GM12878 (cell line): ENCODE data around the gene TBCD. TPM values are rescaled to one million over a fixed set of nuclear protein-coding genes. Genes with fewer than 3 reads are reported as not detected.
A peak's percentile ranks its signal among the peaks of the same experiment; 100 is the strongest.

Experiments
- ATAC-seq: fragments of 200-7000 bp; cut with Tn5 transposase; 3 replicates; pipeline ENCODE4 v1.9.1; 2020; ENCODE audit warnings: mild to moderate bottlenecking, moderate library complexity
- BruUV-seq: library from RNA; stranded (reverse); fragments of 400-500 nt; replicated peaks from 2 replicates; lab custom pipeline; 2021; lab: Mats Ljungman, UMichigan
- CTCF ChIA-PET: fragments of 300-600 bp; sonication (Branson Sonifier 250); formaldehyde crosslinking; extraction: SDS; loops from one replicate; lab custom pipeline; 2021; ENCODE audit warnings: inconsistent platforms; lab: Yijun Ruan, JAX
- POLR2A ChIA-PET: fragments of 350-600 bp; formaldehyde crosslinking; extraction: SDS; loops from one replicate; lab custom pipeline; 2021; ENCODE audit warnings: inconsistent platforms; lab: Charles Lee
- RAD21 ChIA-PET: fragments of 300-600 bp; sonication (Branson Sonifier 250); formaldehyde crosslinking; loops from one replicate; lab custom pipeline; 2023; ENCODE audit warnings: antibody characterized with exemption; ENCODE audit not compliant: unreplicated experiment; lab: Charles Lee
- SMC1A ChIA-PET: fragments of 300-600 bp; sonication (Branson Sonifier 250); formaldehyde crosslinking; loops from one replicate; lab custom pipeline; 2023; ENCODE audit not compliant: unreplicated experiment, uncharacterized antibody; lab: Charles Lee
- DNase-seq: peaks from one replicate; pipeline ENCODE4 v3.0.0-alpha.2; 2011; ENCODE audit warnings: low read depth, low spot score
- FAIRE-seq: peaks from 3 replicates; lab custom pipeline; 2011; peaks lifted over from hg19 to GRCh38; lab: Jason Lieb, UNC
- H2AFZ ChIP-seq: 2 replicates; pipeline ENCODE4 v1.6.0; 2011; ENCODE audit warnings: low read depth, low read length, control low read depth; ENCODE audit not compliant: control insufficient read depth
- H3K27ac ChIP-seq: 2 replicates; pipeline ENCODE4 v1.5.1; 2011; ENCODE audit warnings: control low read depth; ENCODE audit not compliant: control insufficient read depth, insufficient read depth
- H3K27me3 ChIP-seq, 2 experiments: replicated peaks in 1 of 2; 2 replicates each; pipeline versions ENCODE4 v1.6.0 to v1.6.1; 2011; ENCODE audit warnings: low read length in 1 of 2; ENCODE audit not compliant: control insufficient read depth in 2 of 2, insufficient read depth in 2 of 2
- H3K36me3 ChIP-seq, 2 experiments: 2 replicates each; pipeline ENCODE4 v1.5.1; 2011; ENCODE audit warnings: low read length in 1 of 2; ENCODE audit not compliant: control insufficient read depth in 2 of 2, insufficient read depth in 2 of 2
- H3K4me1 ChIP-seq: 2 replicates; pipeline ENCODE4 v1.6.1; 2011; ENCODE audit warnings: mild to moderate bottlenecking, low read length, moderate library complexity, mixed read lengths; ENCODE audit not compliant: control insufficient read depth, insufficient read depth
- H3K4me2 ChIP-seq: 2 replicates; pipeline ENCODE4 v1.6.0; 2011; ENCODE audit warnings: control low read depth; ENCODE audit not compliant: control insufficient read depth, insufficient read depth
- H3K4me3 ChIP-seq: fragments of 200-600 bp; sonication (generic); 2 replicates; pipeline ENCODE4 v1.5.1; 2016
- H3K79me2 ChIP-seq: 2 replicates; pipeline ENCODE4 v1.6.0; 2011; ENCODE audit warnings: low read length; ENCODE audit not compliant: control insufficient read depth, insufficient read depth
- H3K9ac ChIP-seq: 2 replicates; pipeline ENCODE4 v1.8.0; 2011; ENCODE audit warnings: low read length, control low read depth, mixed read lengths; ENCODE audit not compliant: control insufficient read depth, insufficient read depth
- H3K9me3 ChIP-seq: replicated peaks from 3 replicates; pipeline ENCODE4 v1.5.1; 2011; ENCODE audit warnings: mild to moderate bottlenecking, low read length; ENCODE audit not compliant: control insufficient read depth, insufficient read depth
- H4K20me1 ChIP-seq: 2 replicates; pipeline ENCODE4 v1.6.0; 2011; ENCODE audit not compliant: control insufficient read depth, insufficient read depth
- ESRRA ChIP-seq: IDR thresholded peaks from 2 replicates; pipeline ENCODE4 v1.6.1; 2012; ENCODE audit warnings: mild to moderate bottlenecking, low read length, improper control_type of control experiment
- SREBF1 ChIP-seq: IDR thresholded peaks from 2 replicates; pipeline ENCODE4 v1.6.1; 2012; ENCODE audit warnings: mild to moderate bottlenecking, low read length
- TCF3 ChIP-seq: IDR thresholded peaks from 2 replicates; pipeline ENCODE4 v1.6.1; 2012; ENCODE audit warnings: low read depth, mild to moderate bottlenecking, low read length, borderline replicate concordance; ENCODE audit not compliant: insufficient read depth
- ZBED1 ChIP-seq: IDR thresholded peaks from 2 replicates; pipeline ENCODE4 v1.6.1; 2016; ENCODE audit warnings: borderline replicate concordance
- ZSCAN29 ChIP-seq: fragments of 450-650 bp; IDR thresholded peaks from 2 replicates; pipeline ENCODE4 v1.6.1; 2017; ENCODE audit warnings: mild to moderate bottlenecking, moderate library complexity
- WGBS: methylation state at CpG from one replicate; pipeline ENCODE4 v1.1.6; 2016; ENCODE audit warnings: low lambda C conversion rate; ENCODE audit not compliant: insufficient replicate concordance, insufficient coverage; ENCODE audit errors: missing lambda C conversion rate; 5-methylcytosine and 5-hydroxymethylcytosine counted together
- in situ Hi-C: fragments of 300-500 bp; cut with MboI; formaldehyde crosslinking; loops from 9 replicates; pipeline ENCODE4 v1.14.3; 2018; ENCODE audit warnings: mixed read lengths
- intact Hi-C: fragments of 100-400 bp; cut with micrococcal nuclease; formaldehyde crosslinking; loops from one replicate; pipeline ENCODE4 v1.14.2; 2022; ENCODE audit not compliant: unreplicated experiment
- polyA plus RNA-seq, 11 experiments: library from polyadenylated mRNA; depleted of rRNA in 4 of 11; unstranded in 6 of 11; stranded (reverse) in 5 of 11; fragments of >200 nt; fragmentation: Nextera tagmentation in 4 of 11; fragmentation: Illumina TruSeq in 1 of 11; extraction: Ambion mirVana in 4 of 11; extraction: Trizol in 1 of 11; gene quantifications; 1 replicate in 1 of 11; 2 replicates in 10 of 11; pipeline versions ENCODE4 v1.2.1 to v1.2.3, GENCODE V29; 2011 to 2016; ENCODE audit warnings: inconsistent platforms in 2 of 11, missing spikeins in 2 of 11, low read depth in 1 of 11
- total RNA-seq, 4 experiments: library from RNA; depleted of rRNA in 3 of 4; stranded (reverse); fragments of >200 nt in 3 of 4; fragmentation: Illumina TruSeq in 1 of 4; extraction: Trizol in 1 of 4; gene quantifications; 2 replicates each; pipeline versions ENCODE4 v1.2.1 to v1.2.3, GENCODE V29; 2013 to 2021
- TF ChIP-seq, protein P1 (sequence below): IDR thresholded peaks from 2 replicates; pipeline ENCODE4 v1.6.1; 2011; ENCODE audit warnings: borderline replicate concordance, low read depth, mild to moderate bottlenecking, moderate library complexity, low read length; ENCODE audit not compliant: insufficient read depth, poor library complexity, severe bottlenecking
- TF ChIP-seq, protein P2 (sequence below): fragments of 450-650 bp; formaldehyde crosslinking; IDR thresholded peaks from 2 replicates; pipeline ENCODE4 v1.5.0; 2022; ENCODE audit warnings: mild to moderate bottlenecking, missing genetic modification characterization
- TF ChIP-seq, protein P3 (sequence below): IDR thresholded peaks from 2 replicates; pipeline ENCODE4 v1.6.1; 2011; ENCODE audit warnings: mild to moderate bottlenecking, low read depth, low read length, moderate library complexity; ENCODE audit not compliant: insufficient replicate concordance

The TBCD gene
- total and polyA plus RNA-seq, 10 of the 15 experiments (the other 5 are each of a cell fraction or from before 2014, with no cell fraction given) = 10.3 to 114 (median 52.4) TPM

DNA sequence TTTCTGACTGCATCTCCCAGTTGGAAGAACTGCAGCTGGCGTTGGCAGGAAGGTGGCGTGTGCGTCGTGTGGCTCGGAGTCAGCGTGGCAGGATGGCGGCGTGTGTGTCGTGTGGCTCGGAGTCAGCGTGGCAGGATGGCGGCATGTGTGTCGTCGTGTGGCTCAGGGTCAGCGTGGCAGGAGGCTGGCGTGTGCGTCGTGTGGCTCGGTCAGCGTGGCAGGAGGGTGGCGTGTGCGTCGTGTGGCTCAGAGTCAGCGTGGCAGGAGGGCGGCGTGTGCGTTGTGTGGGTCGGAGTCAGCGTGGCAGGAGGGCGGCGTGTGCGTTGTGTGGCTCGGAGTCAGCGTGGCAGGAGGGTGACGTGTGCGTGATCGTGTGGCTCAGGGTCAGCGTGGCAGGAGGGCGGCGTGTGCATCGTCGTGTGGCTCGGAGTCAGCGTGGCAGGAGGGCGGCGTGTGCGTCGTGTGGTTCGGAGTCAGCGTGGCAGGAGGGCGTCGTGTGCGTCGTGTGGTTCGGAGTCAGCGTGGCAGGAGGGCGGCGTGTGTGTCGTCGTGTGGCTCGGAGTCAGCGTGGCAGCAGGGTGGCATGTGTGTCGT lies 49.6 kb downstream of the TBCD start:
- Histone ChIP-seq H3K9ac (no peak overlapping the region), H4K20me1 (no peaks in the 10 kb centered on the region), H3K4me2 (no peak overlapping the region), H2AFZ (no peak overlapping the region), H3K79me2 (no peaks in the 10 kb centered on the region), H3K4me1 (no peaks in the 10 kb centered on the region), H3K4me3 (no peak overlapping the region), H3K27ac (no peak overlapping the region), H3K36me3 (peaks cover 0 to 16% of the 10 kb centered on the region in 2 experiments; a peak in 2 of 4 replicates), H3K9me3 (no peaks in the 10 kb centered on the region; the same call in 2 of the 3 replicates), H3K27me3 (no peaks in the 10 kb centered on the region)
- SMC1A ChIA-PET = no interaction called here
- ATAC-seq (no peak), FAIRE-seq (no peak), DNase-seq (no peak)
- CTCF ChIA-PET = no interaction called here
- 90% methylated on average over 41 of the region's 63 CpGs for WGBS
- POLR2A ChIA-PET = no interaction called here
- in situ Hi-C loops (no loop called here), intact Hi-C loops (no loop called here)
- BruUV-seq = no TSS peak
- RAD21 ChIA-PET = no interaction called here
- TF ChIP-seq ZBED1 = no peak
- TF ChIP-seq TCF3 = peak; percentile 69; the same call in 1 of the 2 replicates
- TF ChIP-seq, protein P1, sequence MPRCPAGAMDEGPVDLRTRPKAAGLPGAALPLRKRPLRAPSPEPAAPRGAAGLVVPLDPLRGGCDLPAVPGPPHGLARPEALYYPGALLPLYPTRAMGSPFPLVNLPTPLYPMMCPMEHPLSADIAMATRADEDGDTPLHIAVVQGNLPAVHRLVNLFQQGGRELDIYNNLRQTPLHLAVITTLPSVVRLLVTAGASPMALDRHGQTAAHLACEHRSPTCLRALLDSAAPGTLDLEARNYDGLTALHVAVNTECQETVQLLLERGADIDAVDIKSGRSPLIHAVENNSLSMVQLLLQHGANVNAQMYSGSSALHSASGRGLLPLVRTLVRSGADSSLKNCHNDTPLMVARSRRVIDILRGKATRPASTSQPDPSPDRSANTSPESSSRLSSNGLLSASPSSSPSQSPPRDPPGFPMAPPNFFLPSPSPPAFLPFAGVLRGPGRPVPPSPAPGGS = peak; percentile 74

GRCh38 chr17:82802075-82802780 lies 50.4 kb downstream of the TBCD start:
- POLR2A ChIA-PET = no interaction called here
- Histone ChIP-seq H3K4me2 (no peak overlapping the region), H3K4me1 (no peaks in the 10 kb centered on the region), H3K27me3 (no peaks in the 10 kb centered on the region), H3K79me2 (no peaks in the 10 kb centered on the region), H3K9ac (no peak overlapping the region), H3K9me3 (no peaks in the 10 kb centered on the region; the same call in 2 of the 3 replicates), H3K4me3 (no peak overlapping the region), H3K27ac (no peak overlapping the region), H2AFZ (no peak overlapping the region), H3K36me3 (peaks cover 0 to 16% of the 10 kb centered on the region in 2 experiments; a peak in 2 of 4 replicates), H4K20me1 (no peaks in the 10 kb centered on the region)
- CTCF ChIA-PET = no interaction called here
- WGBS = 97% methylated on average over 15 of the region's 17 CpGs
- intact Hi-C loops (no loop called here), in situ Hi-C loops (no loop called here)
- no peak for FAIRE-seq
- RAD21 ChIA-PET = no interaction called here
- no peak for ATAC-seq
- no TSS peak for BruUV-seq
- SMC1A ChIA-PET = no interaction called here
- DNase-seq = no peak
- TF ChIP-seq, protein P2, sequence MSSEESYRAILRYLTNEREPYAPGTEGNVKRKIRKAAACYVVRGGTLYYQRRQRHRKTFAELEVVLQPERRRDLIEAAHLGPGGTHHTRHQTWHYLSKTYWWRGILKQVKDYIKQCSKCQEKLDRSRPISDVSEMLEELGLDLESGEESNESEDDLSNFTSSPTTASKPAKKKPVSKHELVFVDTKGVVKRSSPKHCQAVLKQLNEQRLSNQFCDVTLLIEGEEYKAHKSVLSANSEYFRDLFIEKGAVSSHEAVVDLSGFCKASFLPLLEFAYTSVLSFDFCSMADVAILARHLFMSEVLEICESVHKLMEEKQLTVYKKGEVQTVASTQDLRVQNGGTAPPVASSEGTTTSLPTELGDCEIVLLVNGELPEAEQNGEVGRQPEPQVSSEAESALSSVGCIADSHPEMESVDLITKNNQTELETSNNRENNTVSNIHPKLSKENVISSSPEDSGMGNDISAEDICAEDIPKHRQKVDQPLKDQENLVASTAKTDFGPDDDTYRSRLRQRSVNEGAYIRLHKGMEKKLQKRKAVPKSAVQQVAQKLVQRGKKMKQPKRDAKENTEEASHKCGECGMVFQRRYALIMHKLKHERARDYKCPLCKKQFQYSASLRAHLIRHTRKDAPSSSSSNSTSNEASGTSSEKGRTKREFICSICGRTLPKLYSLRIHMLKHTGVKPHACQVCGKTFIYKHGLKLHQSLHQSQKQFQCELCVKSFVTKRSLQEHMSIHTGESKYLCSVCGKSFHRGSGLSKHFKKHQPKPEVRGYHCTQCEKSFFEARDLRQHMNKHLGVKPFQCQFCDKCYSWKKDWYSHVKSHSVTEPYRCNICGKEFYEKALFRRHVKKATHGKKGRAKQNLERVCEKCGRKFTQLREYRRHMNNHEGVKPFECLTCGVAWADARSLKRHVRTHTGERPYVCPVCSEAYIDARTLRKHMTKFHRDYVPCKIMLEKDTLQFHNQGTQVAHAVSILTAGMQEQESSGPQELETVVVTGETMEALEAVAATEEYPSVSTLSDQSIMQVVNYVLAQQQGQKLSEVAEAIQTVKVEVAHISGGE (CRISPR knock-in tag) = no peak
- no peak for TF ChIP-seq ZSCAN29
- TF ChIP-seq, protein P3, sequence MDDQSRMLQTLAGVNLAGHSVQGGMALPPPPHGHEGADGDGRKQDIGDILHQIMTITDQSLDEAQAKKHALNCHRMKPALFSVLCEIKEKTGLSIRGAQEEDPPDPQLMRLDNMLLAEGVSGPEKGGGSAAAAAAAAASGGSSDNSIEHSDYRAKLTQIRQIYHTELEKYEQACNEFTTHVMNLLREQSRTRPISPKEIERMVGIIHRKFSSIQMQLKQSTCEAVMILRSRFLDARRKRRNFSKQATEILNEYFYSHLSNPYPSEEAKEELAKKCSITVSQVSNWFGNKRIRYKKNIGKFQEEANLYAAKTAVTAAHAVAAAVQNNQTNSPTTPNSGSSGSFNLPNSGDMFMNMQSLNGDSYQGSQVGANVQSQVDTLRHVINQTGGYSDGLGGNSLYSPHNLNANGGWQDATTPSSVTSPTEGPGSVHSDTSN = no peak
- TF ChIP-seq SREBF1 = no peak
- TF ChIP-seq ESRRA = no peak
